OCI-LY3 (cell line): Measurements from ENCODE around the gene PTPRA.

Source experiments
- H2AFZ ChIP-seq: fragments of 200-600, 300-600 bp; shearing (Covaris generic); 2 replicates; pipeline ENCODE4 v1.6.0; 2014; ENCODE audit warnings: antibody characterized with exemption, low read depth, low read length
- H3K27ac ChIP-seq: fragments of 200-600, 300-600 bp; sonication (generic); 2 replicates; pipeline ENCODE4 v1.5.1; 2014; ENCODE audit warnings: mild to moderate bottlenecking, low read length, moderate library complexity, mixed read lengths
- H3K27me3 ChIP-seq: fragments of 200-600, 300-600 bp; sonication (generic); 2 replicates; pipeline ENCODE4 v1.6.1; 2014; ENCODE audit warnings: low read depth, low read length, mixed read lengths
- H3K36me3 ChIP-seq: fragments of 200-600, 300-600 bp; sonication (generic); replicated peaks from 2 replicates; pipeline ENCODE3; 2014; ENCODE audit warnings: low read depth, low read length, mixed read lengths
- H3K4me1 ChIP-seq: fragments of 300-600, 200-600 bp; sonication (generic); 2 replicates; pipeline ENCODE4 v1.6.1; 2014; ENCODE audit warnings: low read length, mixed read lengths
- H3K4me2 ChIP-seq: fragments of 200-600, 300-600 bp; sonication (generic); 2 replicates; pipeline ENCODE4 v1.6.1; 2014; ENCODE audit warnings: low read length, mixed read lengths
- H3K4me3 ChIP-seq: fragments of 300-600, 200-600 bp; sonication (generic); 2 replicates; pipeline ENCODE4 v1.5.1; 2014; ENCODE audit warnings: antibody characterized with exemption, mild to moderate bottlenecking, low read length, moderate library complexity
- H3K79me2 ChIP-seq: fragments of 300-600, 200-600 bp; shearing (Covaris generic); 2 replicates; pipeline ENCODE4 v1.6.1; 2014; ENCODE audit warnings: mild to moderate bottlenecking, low read length, mixed read lengths
- H3K9ac ChIP-seq: fragments of 300-600, 200-600 bp; shearing (Covaris generic); 2 replicates; pipeline ENCODE4 v1.6.0; 2014; ENCODE audit warnings: mild to moderate bottlenecking, low read length, moderate library complexity
- H3K9me3 ChIP-seq: fragments of 200-600, 300-600 bp; shearing (Covaris generic); 2 replicates; pipeline ENCODE4 v1.6.1; 2014; ENCODE audit warnings: low read length, mixed read lengths; ENCODE audit not compliant: insufficient read depth
- H4K20me1 ChIP-seq: fragments of 200-600, 300-600 bp; sonication (generic); 2 replicates; pipeline ENCODE4 v1.6.1; 2016; ENCODE audit warnings: low read length, mixed read lengths; ENCODE audit not compliant: insufficient read depth
- EZH2phosphoT487 ChIP-seq: fragments of 200-600 bp; shearing (Covaris generic); IDR thresholded peaks from 2 replicates; pipeline ENCODE4 v1.6.1; 2018; ENCODE audit warnings: antibody characterized with exemption, mixed run types, low read depth
- TF ChIP-seq, protein P1 (sequence below): fragments of 200-600, 300-600 bp; sonication (generic); IDR thresholded peaks from 2 replicates; pipeline ENCODE4 v1.5.1; 2014; ENCODE audit warnings: antibody characterized with exemption, low read length, low read depth

Gene PTPRA

GRCh38 chr20:3068986-3069900, 196.0 kb downstream of the PTPRA start:
- H3K27me3 ChIP-seq: no peaks in the 10 kb centered on the region
- H3K9me3 ChIP-seq: no peaks in the 10 kb centered on the region
- H3K4me2 ChIP-seq: no peak overlapping the region
- H2AFZ ChIP-seq: no peak overlapping the region
- no peaks in the 10 kb centered on the region for H3K36me3 ChIP-seq
- H3K79me2 ChIP-seq: no peaks in the 10 kb centered on the region
- no peak overlapping the region for H3K27ac ChIP-seq
- H3K4me3 ChIP-seq: no peak overlapping the region
- peaks cover 18% of the 10 kb centered on the region for H3K4me1 ChIP-seq
- H3K9ac ChIP-seq: no peak overlapping the region
- no peaks in the 10 kb centered on the region for H4K20me1 ChIP-seq
- TF ChIP-seq, protein P1, sequence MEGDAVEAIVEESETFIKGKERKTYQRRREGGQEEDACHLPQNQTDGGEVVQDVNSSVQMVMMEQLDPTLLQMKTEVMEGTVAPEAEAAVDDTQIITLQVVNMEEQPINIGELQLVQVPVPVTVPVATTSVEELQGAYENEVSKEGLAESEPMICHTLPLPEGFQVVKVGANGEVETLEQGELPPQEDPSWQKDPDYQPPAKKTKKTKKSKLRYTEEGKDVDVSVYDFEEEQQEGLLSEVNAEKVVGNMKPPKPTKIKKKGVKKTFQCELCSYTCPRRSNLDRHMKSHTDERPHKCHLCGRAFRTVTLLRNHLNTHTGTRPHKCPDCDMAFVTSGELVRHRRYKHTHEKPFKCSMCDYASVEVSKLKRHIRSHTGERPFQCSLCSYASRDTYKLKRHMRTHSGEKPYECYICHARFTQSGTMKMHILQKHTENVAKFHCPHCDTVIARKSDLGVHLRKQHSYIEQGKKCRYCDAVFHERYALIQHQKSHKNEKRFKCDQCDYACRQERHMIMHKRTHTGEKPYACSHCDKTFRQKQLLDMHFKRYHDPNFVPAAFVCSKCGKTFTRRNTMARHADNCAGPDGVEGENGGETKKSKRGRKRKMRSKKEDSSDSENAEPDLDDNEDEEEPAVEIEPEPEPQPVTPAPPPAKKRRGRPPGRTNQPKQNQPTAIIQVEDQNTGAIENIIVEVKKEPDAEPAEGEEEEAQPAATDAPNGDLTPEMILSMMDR: peak; percentile 35
- TF ChIP-seq EZH2phosphoT487: no peak

GRCh38 chr20:3070725-3071124, 197.4 kb downstream of the PTPRA start:
- H3K79me2 ChIP-seq: no peaks in the 10 kb centered on the region
- H4K20me1 ChIP-seq: no peaks in the 10 kb centered on the region
- TF ChIP-seq, protein P1: no peak
- TF ChIP-seq EZH2phosphoT487: no peak
- H3K4me2 ChIP-seq: no peak overlapping the region
- no peak overlapping the region for H2AFZ ChIP-seq
- H3K4me3 ChIP-seq: no peak overlapping the region
- H3K27me3 ChIP-seq: no peaks in the 10 kb centered on the region
- no peak overlapping the region for H3K27ac ChIP-seq
- peaks cover 6% of the 10 kb centered on the region for H3K4me1 ChIP-seq
- H3K9me3 ChIP-seq: no peaks in the 10 kb centered on the region
- no peak overlapping the region for H3K9ac ChIP-seq
- H3K36me3 ChIP-seq: no peaks in the 10 kb centered on the region

DNA sequence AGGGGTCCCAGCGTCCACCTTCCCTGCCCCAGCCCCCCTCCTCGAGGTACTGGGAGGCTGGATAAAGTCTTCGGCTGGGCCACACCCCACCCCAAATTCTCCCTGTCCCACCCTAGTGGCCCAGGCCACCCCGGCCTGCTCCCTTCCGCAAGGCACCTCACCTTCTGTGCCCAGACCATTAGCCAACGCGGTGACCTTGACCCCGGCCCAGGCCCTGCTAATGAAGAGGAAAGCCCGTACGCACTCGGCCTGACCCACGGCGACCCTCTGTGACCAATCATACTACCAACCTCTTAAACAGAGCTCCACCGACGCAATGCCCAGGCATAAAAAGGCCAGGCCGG, 198.0 kb downstream of the PTPRA start:
- Histone ChIP-seq H3K4me2 (no peak overlapping the region), H3K27ac (no peak overlapping the region), H3K9ac (no peak overlapping the region)

More for the DNA sequence above, 198.0 kb downstream of the PTPRA start:
- Histone ChIP-seq H3K9me3 (no peaks in the 10 kb centered on the region), H3K79me2 (no peaks in the 10 kb centered on the region), H3K4me1 (peaks cover 6% of the 10 kb centered on the region), H4K20me1 (no peaks in the 10 kb centered on the region), H3K4me3 (no peak overlapping the region), H3K36me3 (no peaks in the 10 kb centered on the region), H2AFZ (no peak overlapping the region), H3K27me3 (no peaks in the 10 kb centered on the region)
- TF ChIP-seq, protein P1: no peak
- TF ChIP-seq EZH2phosphoT487: no peak
